GM12878 (cell line): ENCODE results near the gene MAVS. TPM values are rescaled to one million over a fixed set of nuclear protein-coding genes. Genes with fewer than 3 reads are reported as not detected.
"Not testable (repeated sequence)": the region's sequence is repeated elsewhere in the genome, so short reads cannot be mapped to it uniquely, and the experiment has no call there.

Experiments
- ATAC-seq: fragments of 200-7000 bp; cut with Tn5 transposase; 3 replicates; pipeline ENCODE4 v1.9.1; 2020; ENCODE audit warnings: mild to moderate bottlenecking, moderate library complexity
- BruUV-seq: library from RNA; stranded (reverse); fragments of 400-500 nt; replicated peaks from 2 replicates; lab custom pipeline; 2021; lab: Mats Ljungman, UMichigan
- CTCF ChIA-PET: fragments of 300-600 bp; sonication (Branson Sonifier 250); formaldehyde crosslinking; extraction: SDS; loops from one replicate; lab custom pipeline; 2021; ENCODE audit warnings: inconsistent platforms; lab: Yijun Ruan, JAX
- POLR2A ChIA-PET: fragments of 350-600 bp; formaldehyde crosslinking; extraction: SDS; loops from one replicate; lab custom pipeline; 2021; ENCODE audit warnings: inconsistent platforms; lab: Charles Lee
- RAD21 ChIA-PET: fragments of 300-600 bp; sonication (Branson Sonifier 250); formaldehyde crosslinking; loops from one replicate; lab custom pipeline; 2023; ENCODE audit warnings: antibody characterized with exemption; ENCODE audit not compliant: unreplicated experiment; lab: Charles Lee
- SMC1A ChIA-PET: fragments of 300-600 bp; sonication (Branson Sonifier 250); formaldehyde crosslinking; loops from one replicate; lab custom pipeline; 2023; ENCODE audit not compliant: unreplicated experiment, uncharacterized antibody; lab: Charles Lee
- DNase-seq: peaks from one replicate; pipeline ENCODE4 v3.0.0-alpha.2; 2011; ENCODE audit warnings: low read depth, low spot score
- FAIRE-seq: peaks from 3 replicates; lab custom pipeline; 2011; peaks lifted over from hg19 to GRCh38; lab: Jason Lieb, UNC
- H2AFZ ChIP-seq: 2 replicates; pipeline ENCODE4 v1.6.0; 2011; ENCODE audit warnings: low read depth, low read length, control low read depth; ENCODE audit not compliant: control insufficient read depth
- H3K27ac ChIP-seq: 2 replicates; pipeline ENCODE4 v1.5.1; 2011; ENCODE audit warnings: control low read depth; ENCODE audit not compliant: control insufficient read depth, insufficient read depth
- H3K27me3 ChIP-seq, 2 experiments: replicated peaks in 1 of 2; 2 replicates each; pipeline versions ENCODE4 v1.6.0 to v1.6.1; 2011; ENCODE audit warnings: low read length in 1 of 2; ENCODE audit not compliant: control insufficient read depth in 2 of 2, insufficient read depth in 2 of 2
- H3K36me3 ChIP-seq, 2 experiments: 2 replicates each; pipeline ENCODE4 v1.5.1; 2011; ENCODE audit warnings: low read length in 1 of 2; ENCODE audit not compliant: control insufficient read depth in 2 of 2, insufficient read depth in 2 of 2
- H3K4me1 ChIP-seq: 2 replicates; pipeline ENCODE4 v1.6.1; 2011; ENCODE audit warnings: mild to moderate bottlenecking, low read length, moderate library complexity, mixed read lengths; ENCODE audit not compliant: control insufficient read depth, insufficient read depth
- H3K4me2 ChIP-seq: 2 replicates; pipeline ENCODE4 v1.6.0; 2011; ENCODE audit warnings: control low read depth; ENCODE audit not compliant: control insufficient read depth, insufficient read depth
- H3K4me3 ChIP-seq: fragments of 200-600 bp; sonication (generic); 2 replicates; pipeline ENCODE4 v1.5.1; 2016
- H3K79me2 ChIP-seq: 2 replicates; pipeline ENCODE4 v1.6.0; 2011; ENCODE audit warnings: low read length; ENCODE audit not compliant: control insufficient read depth, insufficient read depth
- H3K9ac ChIP-seq: 2 replicates; pipeline ENCODE4 v1.8.0; 2011; ENCODE audit warnings: low read length, control low read depth, mixed read lengths; ENCODE audit not compliant: control insufficient read depth, insufficient read depth
- H3K9me3 ChIP-seq: replicated peaks from 3 replicates; pipeline ENCODE4 v1.5.1; 2011; ENCODE audit warnings: mild to moderate bottlenecking, low read length; ENCODE audit not compliant: control insufficient read depth, insufficient read depth
- H4K20me1 ChIP-seq: 2 replicates; pipeline ENCODE4 v1.6.0; 2011; ENCODE audit not compliant: control insufficient read depth, insufficient read depth
- CEBPZ ChIP-seq: fragments of 150-350 bp; IDR thresholded peaks from 2 replicates; pipeline ENCODE4 v1.6.1; 2016; ENCODE audit warnings: low read depth, low read length
- REST ChIP-seq: IDR thresholded peaks from 2 replicates; pipeline ENCODE4 v1.6.1; 2012; ENCODE audit warnings: mild to moderate bottlenecking, low read depth, low read length
- WGBS: methylation state at CpG from one replicate; pipeline ENCODE4 v1.1.6; 2016; ENCODE audit warnings: low lambda C conversion rate; ENCODE audit not compliant: insufficient replicate concordance, insufficient coverage; ENCODE audit errors: missing lambda C conversion rate; 5-methylcytosine and 5-hydroxymethylcytosine counted together
- in situ Hi-C: fragments of 300-500 bp; cut with MboI; formaldehyde crosslinking; loops from 9 replicates; pipeline ENCODE4 v1.14.3; 2018; ENCODE audit warnings: mixed read lengths
- intact Hi-C: fragments of 100-400 bp; cut with micrococcal nuclease; formaldehyde crosslinking; loops from one replicate; pipeline ENCODE4 v1.14.2; 2022; ENCODE audit not compliant: unreplicated experiment
- polyA plus RNA-seq, 11 experiments: library from polyadenylated mRNA; depleted of rRNA in 4 of 11; unstranded in 6 of 11; stranded (reverse) in 5 of 11; fragments of >200 nt; fragmentation: Nextera tagmentation in 4 of 11; fragmentation: Illumina TruSeq in 1 of 11; extraction: Ambion mirVana in 4 of 11; extraction: Trizol in 1 of 11; gene quantifications; 1 replicate in 1 of 11; 2 replicates in 10 of 11; pipeline versions ENCODE4 v1.2.1 to v1.2.3, GENCODE V29; 2011 to 2016; ENCODE audit warnings: inconsistent platforms in 2 of 11, missing spikeins in 2 of 11, low read depth in 1 of 11
- total RNA-seq, 4 experiments: library from RNA; depleted of rRNA in 3 of 4; stranded (reverse); fragments of >200 nt in 3 of 4; fragmentation: Illumina TruSeq in 1 of 4; extraction: Trizol in 1 of 4; gene quantifications; 2 replicates each; pipeline versions ENCODE4 v1.2.1 to v1.2.3, GENCODE V29; 2013 to 2021

Gene MAVS
- total and polyA plus RNA-seq, 10 of the 15 experiments (the other 5 are each of a cell fraction or from before 2014, with no cell fraction given): 1.6 to 25.2 (median 12.6) TPM

- no peak for TF ChIP-seq REST
- TF ChIP-seq CEBPZ: no peak
- Histone ChIP-seq H3K27me3 (no peaks in the 10 kb centered on the region), H3K4me1 (no peaks in the 10 kb centered on the region), H4K20me1 (no peaks in the 10 kb centered on the region), H3K4me3 (no peak overlapping the region), H3K9ac (no peak overlapping the region), H3K27ac (no peak overlapping the region), H3K36me3 (peaks cover 1 to 7% of the 10 kb centered on the region in 2 experiments), H3K4me2 (no peak overlapping the region), H3K79me2 (no peaks in the 10 kb centered on the region), H3K9me3 (no peaks in the 10 kb centered on the region), H2AFZ (no peak overlapping the region)
- in situ Hi-C loops (no loop called here), intact Hi-C loops (no loop called here)
- DNase-seq (no peak), ATAC-seq (no peak), FAIRE-seq (no peak)
- ChIA-PET SMC1A (no interaction called here), CTCF (interaction anchor here (0.6 kb wide), 1 partner anchor 243 kb away, joined by 3 read pairs; no protein-coding TSS in a partner anchor), POLR2A (no interaction called here), RAD21 (no interaction called here)
- BruUV-seq: no TSS peak
- WGBS: 88% methylated on average over 1 of the region's 3 CpGs
Measured at GRCh38 chr20:3828798-3829197, 17.8 kb upstream of the MAVS start.

- H3K9ac ChIP-seq, H2AFZ ChIP-seq, FAIRE-seq, H3K27ac ChIP-seq, H4K20me1 ChIP-seq, H3K4me1 ChIP-seq, H3K9me3 ChIP-seq, RAD21 ChIA-PET, BruUV-seq, H3K4me3 ChIP-seq, DNase-seq, CTCF ChIA-PET, ATAC-seq, H3K79me2 ChIP-seq, SMC1A ChIA-PET, H3K36me3 ChIP-seq, in situ Hi-C loops, intact Hi-C loops, H3K27me3 ChIP-seq, H3K4me2 ChIP-seq, POLR2A ChIA-PET: not testable (repeated sequence)
- WGBS: 93% methylated on average over 4 of the region's 5 CpGs
Measured at GRCh38 chr20:3829891-3830290, 16.7 kb upstream of the MAVS start.
